GM18520 (cell line): ENCODE results near the gene COL25A1.
"Not testable (repeated sequence)": the region's sequence is repeated elsewhere in the genome, so short reads cannot be mapped to it uniquely, and the experiment has no call there.

ENCODE experiments used
- ATAC-seq: cut with Tn5 transposase; IDR thresholded peaks from one replicate; pipeline ENCODE4 v1.9.1; 2021; ENCODE audit not compliant: unreplicated experiment

COL25A1 gene

DNA sequence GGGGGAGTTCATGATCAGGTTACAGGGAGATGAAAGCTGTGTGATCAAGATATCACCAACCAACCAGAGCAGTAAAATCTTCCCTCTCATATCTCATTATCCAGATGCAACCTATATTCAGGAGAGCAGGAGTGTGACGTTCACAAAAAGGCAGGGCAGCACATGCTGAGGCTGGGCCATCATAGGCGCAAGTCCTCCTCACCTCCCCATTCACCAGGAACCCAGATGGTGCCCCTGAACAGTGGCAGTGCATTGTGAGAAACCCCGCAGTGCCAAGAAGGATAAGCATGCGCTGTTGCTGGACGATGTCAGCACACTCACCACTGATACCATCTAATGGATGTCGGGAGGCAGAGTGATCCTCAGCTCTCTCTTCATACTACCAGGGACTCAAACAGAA, 170.9 kb downstream of the COL25A1 start:
- no peak for ATAC-seq

DNA sequence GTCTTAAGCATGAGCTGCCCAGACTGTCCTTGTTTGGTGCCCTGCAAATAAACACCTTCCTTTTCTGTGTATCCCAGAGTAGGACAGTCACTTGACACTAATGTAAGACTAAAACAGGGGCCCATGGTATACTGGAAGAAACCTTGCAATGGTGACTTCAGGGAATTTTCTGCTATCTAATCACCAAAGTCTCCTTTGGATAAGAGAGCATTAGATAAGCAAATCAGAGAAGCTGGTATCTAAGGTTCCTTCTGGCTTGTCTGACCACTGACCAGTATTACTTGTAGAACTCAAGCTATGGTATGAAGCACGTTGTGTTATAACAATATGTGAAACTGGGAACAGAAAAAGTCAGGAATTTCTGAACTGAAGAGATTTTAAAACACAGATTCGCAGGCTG, 173.9 kb downstream of the COL25A1 start:
- ATAC-seq: no peak

DNA sequence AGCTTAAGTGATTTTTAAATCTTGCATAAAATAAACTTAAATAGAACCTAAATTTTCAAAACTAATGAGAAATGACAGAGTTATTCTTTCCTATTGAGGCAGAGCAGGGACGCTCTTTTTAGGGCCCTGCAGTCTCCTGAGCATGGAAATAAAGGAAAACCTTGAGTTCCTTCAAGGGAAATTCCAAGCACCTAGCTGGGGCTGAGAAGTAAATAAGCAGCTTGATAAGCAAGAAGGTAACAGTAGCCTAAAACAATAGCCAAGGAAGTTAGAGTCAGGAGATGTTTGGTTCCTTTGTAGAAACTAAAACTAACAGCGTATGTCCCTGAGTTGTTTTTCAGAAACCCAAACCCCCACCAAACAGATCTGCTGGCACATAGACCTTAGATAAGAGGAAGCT, 174.6 kb downstream of the COL25A1 start:
- ATAC-seq: no peak

DNA sequence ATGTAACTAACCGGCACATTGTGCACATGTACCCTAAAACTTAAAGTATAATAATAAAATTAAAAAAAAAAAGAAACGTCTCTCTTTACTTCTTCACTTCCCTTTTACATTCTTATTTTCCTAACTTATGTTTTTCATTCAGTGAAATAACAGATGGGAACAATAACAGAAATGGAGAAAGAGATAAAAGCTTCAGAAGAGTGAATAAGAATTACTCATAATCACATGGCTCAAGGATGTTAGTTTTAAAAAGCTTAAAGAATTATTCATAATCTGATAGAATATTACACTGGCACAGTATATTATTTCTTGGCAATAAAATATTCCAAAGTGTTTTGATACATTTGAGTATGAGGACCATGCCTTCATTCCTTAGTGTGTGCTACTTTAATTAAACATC, 175.6 kb downstream of the COL25A1 start:
- no peak for ATAC-seq

DNA sequence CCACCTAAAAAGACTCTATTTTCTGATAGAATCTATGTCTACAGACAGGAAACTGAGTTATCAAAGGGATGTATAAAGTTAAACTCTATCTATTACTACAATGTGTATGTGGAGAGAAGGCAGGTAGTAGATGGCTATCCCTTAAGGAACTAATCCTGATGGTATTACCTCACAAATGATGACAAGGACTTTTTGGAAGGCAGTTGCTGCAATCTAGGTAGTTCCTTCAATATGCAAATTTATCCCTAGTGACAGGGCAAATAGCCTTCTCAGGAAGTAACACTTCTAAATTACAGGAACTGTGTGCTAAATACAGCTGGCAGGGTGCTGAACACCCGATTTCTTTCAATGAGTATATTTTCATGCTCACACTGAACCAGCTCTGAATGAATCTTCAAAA, 177.4 kb downstream of the COL25A1 start:
- no peak for ATAC-seq

DNA sequence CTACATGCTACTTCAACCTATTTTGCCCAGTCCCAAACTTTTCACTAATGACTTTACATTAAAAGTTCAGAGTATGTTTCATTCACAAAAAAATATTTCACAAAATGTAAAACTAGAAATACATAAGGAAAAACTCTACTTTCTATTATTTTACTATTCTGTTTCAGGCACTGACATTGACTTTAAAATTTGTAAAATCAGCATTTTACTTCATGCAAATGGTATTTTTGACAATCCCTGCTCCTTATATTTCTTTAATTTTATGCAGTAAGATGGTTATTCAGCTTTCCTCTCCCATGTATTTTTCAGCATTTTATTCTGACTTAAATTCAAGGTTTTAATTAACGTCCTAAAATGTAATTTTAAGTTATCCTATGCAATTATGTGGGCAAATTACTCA, 178.5 kb downstream of the COL25A1 start:
- no peak for ATAC-seq

DNA sequence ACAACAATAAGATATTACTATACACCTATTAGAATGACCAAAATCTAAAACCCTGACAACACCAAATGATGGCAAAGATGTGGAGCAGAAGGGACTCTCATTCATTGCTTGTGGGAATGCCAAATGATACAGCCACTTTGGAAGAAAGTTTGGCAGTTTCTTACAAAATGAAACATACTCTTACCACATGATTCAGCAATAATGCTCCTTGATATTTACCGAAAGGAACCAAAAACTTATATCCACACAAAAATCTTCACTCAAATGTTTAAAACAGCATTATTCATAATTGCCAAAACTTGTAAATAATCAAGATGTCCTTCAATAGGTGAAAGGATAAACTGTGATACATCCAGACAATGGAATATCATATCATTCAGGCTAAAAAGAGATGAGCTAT, 180.9 kb downstream of the COL25A1 start:
- ATAC-seq: no peak

DNA sequence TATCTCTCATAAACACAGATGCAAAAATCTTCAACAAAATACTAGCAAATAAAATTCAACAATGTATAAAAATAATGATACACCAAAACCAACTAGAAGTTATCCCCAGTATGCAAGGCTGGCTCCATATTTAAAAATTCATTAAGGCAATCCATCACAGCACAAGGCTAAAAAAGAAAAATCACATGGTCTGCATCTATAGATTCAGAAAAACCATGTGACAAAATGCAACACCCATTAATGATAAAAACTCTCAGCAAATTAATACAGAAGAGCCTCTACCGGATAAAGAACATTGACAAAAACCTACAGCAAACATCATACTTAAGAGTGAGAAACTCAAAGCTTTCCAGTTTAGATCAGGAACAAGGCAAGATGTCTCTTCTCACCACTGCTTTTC, 182.6 kb downstream of the COL25A1 start:
- no peak for ATAC-seq

DNA sequence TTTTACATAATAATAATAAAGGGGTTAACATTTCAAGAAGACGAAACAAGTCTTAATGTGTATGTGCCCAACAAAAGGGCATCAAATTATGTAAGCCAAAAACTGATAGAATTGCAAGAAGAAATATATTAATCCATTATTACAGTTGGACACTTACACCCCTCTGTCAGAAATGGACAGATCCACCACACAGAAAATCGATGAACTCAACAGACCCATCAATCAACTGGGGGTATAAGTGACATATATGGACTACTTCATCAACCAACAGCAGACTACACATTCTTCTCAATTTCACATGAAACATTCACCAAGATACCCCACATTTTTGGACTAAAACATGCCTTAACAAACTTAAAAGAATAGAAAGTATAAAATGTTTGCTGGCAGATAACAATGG, 183.8 kb downstream of the COL25A1 start:
- ATAC-seq: no peak

DNA sequence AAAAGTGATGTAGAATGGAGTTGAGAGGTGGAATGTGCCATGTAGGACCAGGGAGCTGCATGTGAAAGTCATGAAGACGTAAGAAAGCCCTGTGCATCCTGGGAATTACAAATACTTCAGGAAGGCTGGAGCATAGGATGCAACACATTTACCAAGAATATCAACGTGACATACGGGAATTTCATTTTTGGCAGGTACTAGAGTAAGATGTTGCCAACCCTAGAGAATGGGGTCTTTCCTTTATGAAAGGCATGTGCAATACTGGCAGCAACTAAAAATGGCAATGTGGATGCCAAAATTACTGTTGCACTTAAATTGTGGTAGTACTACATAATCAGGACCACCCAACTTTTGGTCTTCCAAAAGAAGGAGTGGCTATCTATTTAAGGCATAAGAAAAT, 188.0 kb downstream of the COL25A1 start:
- ATAC-seq: no peak

DNA sequence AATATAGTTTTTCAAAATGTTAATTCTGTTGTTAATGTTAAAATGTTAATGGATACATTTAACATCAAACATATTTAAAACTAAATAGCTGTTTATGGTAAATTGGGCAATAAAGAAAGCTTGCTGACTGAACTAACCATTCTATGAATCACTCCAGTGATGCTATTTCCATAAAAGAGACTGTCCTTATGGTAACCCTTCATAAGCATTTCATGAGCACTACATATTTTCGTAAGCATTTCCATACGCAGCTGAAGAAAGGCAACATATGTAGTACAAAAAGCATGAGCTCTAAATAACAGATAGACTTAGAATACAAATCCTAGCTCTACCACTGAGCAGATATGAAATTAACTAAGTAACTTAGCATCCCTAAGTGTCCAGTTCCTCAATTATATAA, 188.9 kb downstream of the COL25A1 start:
- no peak for ATAC-seq

DNA sequence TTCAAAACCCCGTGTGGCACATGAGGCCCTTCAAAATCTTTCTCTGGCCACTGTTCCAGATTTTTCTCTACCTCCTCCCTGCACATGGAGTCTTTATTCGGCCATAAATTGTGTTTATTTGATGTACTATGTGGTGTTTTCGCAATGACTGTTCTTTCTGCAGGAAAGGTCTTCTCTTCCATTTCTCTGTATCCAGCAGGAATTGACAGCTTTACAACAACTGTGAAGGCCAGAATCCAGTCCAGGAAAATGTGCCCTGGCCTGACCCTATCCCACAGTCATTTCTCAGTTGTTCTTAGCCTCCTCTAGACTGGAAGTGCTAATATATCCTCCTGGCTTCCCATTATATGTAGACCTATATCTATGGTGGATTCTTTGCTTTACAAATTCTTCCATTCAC, 191.4 kb downstream of the COL25A1 start:
- ATAC-seq: no peak

DNA sequence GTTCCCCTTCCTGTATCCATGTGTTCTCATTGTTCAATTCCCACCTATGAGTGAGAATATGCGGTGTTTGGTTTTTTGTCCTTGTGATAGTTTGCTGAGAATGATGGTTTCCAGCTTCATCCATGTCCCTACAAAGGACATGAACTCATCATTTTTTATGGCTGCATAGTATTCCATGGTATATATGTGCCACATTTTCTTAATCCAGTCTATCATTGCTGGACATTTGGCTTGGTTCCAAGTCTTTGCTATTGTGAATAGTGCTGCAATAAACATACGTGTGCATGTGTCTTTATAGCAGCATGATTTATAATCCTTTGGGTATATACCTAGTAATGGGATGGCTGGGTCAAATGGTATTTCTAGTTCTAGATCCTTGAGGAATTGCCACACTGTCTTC, 194.2 kb downstream of the COL25A1 start:
- not testable (repeated sequence) for ATAC-seq

DNA sequence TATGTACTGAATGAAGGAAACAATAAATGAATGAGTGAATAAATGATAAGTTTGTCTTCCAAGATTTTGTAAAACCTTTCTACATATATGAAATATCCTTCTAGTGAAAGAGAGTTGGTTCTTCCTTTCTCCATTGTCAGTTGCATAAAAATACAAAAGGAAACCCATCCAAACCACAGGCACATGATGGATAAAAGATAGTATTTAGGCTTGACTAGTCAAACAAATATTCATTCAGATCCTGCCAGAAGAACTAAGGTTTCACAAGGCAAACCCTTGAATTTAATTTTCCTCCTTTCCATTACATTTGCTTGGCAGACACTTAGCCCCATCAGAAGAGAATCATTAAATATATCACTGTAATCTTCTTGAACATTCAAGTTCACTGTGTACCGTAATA, 208.4 kb downstream of the COL25A1 start:
- no peak for ATAC-seq

DNA sequence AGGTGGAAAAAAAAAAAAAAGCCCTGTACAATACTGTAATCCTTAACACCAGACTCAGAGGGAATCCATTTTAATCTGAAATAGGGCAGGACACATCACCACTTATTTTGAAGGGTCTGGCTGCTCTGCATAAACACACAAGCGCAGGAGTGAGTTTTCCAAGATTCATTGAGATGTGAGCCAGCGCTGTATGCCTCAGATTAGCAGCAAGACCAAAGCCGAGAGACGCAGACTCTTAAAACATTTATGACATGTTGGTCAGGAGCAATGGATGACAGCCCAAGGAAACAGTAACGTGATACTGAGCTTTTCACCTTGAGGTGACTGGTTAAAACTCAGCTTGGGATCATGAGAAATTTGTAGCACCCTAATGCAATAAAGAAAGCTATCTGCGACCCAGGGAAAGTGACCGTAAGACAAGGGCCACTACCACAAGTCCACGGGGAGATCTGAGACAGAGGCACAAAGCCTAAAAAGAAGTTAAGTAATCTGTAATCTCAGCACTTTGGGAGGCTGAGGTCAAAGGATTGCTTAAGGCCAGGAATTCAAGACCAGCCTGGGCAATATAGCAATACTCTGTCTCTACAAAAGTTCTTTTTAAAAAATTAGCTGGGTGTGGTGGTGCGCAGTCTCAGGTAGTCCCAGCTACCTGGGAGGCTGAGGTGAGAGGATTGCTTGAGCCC, 210.6 kb downstream of the COL25A1 start:
- no peak for ATAC-seq

DNA sequence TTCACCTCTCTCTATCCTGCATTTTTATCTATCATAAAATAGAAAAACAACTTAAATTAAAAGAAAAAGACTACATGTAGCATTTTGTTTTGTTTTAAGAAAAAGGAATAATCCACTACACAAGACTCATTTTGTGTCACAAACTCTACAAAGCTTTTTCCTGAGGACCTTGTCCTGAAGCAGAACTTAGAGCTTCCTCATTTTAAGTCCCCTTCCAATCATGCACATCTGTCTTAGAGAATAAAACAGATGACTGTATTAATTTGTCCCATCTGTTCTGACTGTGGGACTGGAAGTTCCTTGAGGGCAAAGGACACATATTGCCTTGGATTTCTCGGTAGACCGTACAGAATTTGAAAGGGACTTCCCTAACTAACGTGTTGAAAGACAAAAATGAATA, 218.5 kb downstream of the COL25A1 start:
- ATAC-seq: no peak

DNA sequence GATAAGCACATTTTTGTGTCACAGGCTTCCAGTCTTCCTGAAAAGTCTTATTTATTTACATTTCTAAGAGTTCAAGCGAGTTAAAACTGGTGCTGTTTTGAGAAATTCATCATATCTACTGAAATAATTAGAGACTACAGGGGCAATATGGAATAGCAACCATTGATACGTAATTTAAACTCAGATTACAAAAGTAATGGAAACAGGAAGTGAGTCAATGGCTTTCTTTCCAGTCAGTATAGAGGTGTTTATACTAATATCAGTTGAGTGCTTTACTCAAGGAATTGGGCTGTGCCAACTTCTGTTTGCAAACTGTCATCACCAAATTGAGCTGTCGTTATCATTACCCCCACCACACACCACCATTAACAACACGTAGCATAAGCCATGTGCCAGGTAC, 222.7 kb downstream of the COL25A1 start:
- ATAC-seq: no peak

DNA sequence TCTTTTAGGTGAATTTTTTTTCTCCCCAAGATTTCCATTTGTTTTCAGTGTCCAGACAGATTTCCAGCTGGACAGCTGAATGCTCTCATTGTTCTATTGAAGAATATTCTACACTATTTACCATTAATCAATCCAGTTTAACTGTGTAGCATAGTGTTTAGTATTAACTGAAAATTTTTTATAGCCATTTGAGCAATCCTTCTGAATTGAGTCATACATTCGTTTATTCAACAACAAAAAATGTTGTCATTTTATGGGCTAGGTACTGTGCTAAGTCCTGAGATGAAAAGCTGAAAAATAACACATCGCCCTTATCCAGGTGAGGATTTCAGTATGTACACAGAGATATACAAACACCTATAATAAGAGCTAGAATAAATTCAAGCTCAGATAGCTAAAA, 223.3 kb downstream of the COL25A1 start:
- no peak for ATAC-seq

DNA sequence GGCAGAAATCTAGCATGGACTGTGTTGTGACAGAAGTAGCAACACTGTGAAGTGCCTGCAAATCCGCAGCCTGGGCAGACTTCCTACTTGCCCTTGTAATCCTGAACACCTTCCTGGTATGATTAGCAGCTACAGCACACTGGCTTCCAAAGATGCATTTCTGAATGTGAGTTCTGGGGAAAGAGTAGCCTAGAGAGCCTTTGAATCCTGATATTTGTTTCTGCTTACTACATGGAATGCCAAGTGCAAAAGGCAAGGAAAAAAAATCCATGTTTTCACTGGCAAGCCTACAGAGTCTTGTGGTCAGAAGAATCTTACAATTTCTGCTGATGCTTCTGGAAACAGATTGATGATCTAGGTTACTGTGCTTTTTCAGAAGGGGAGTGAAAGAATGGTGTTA, 223.7 kb downstream of the COL25A1 start:
- no peak for ATAC-seq

DNA sequence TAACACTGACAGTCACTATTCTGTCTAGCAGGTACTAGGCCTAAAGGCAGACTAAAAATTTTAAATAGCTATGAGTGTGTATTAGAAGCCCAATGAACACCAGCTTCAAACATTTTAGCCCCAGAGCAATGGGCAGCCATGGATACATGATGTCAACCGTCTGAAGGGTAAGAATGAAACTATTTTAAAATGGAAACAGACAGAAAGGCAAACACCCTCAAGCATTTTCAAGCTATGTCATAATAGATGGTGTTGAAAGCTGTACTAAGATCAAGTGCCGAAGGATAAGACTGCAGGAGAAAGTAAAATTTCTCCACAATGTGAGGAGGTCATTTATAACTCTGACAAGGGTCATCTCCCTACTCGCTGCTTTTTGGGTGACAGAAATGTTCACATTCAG, 225.0 kb downstream of the COL25A1 start:
- no peak for ATAC-seq

DNA sequence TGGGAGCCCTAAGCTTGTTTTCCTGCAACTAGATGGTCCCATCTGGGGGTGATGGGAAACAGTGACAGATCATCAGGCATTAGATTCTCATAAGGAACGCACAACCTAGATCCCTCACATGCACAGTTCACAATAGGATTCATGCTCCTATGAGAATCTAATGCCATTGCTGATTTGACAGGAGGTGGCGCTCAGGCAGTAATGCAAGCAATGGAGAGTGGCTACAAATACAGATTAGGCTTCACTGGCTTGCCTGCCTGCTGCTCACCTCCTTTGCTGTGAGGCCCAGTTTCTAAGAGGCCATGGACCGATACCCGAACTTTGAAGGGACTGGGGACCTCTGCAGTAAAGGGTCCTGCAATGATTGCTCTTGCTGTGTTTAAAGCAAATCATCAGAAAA, 225.7 kb downstream of the COL25A1 start:
- not testable (repeated sequence) for ATAC-seq

DNA sequence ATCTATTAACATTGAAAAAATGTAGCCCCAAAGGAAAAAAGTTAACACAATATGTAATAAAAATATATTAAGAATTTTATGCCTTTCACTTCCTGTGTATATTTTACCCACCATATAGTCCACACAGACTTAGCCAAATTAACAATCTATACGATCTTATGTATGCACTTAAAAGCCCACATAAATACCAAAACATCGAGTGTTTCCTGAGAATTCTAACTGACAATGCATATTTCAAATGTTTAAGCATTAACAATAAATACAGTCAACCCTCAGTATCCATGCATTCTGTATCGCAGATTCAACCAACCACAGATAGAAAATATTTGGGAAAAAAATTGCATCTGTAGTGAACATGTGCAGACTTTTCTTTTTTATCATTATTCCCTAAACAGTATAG, 226.8 kb downstream of the COL25A1 start:
- ATAC-seq: no peak

DNA sequence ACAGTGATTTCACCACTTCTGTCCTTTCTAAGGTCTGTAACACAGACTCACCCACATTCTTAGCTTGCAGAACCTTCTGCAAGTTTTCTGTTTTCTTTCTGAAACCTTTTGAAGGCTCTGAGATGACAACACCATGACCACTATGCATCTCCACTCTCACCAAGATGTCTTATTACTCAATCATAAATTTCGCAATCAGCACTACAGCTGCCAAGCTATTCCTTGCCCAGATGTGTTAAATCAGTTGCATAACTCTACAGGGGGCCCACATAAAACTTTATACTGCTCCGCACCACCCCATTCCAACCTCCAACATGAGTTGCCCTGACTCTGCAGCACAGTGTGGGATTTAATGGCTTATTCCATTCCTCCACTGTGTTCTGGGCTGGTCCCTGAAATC, 229.9 kb downstream of the COL25A1 start:
- no peak for ATAC-seq

DNA sequence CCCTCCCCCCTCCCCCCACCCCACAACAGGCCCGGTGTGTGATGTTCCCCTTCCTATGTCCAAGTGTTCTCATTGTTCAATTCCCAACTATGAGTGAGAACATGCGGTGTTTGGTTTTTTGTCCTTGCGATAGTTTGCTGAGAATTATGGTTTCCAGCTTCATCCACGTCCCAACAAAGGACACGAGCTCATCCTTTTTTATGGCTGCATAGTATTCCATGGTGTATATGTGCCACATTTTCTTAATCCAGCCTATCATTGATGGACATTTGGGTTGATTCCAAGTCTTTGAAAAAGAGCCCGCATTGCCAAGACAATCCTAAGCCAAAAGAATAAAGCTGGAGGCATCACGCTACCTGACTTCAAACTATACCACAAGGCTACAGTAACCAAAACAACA, 231.8 kb downstream of the COL25A1 start:
- not testable (repeated sequence) for ATAC-seq
